Adrenal gland (tissue), 12 donors: Measurements from ENCODE around the gene LCN15. TPM values are rescaled to one million over a fixed set of nuclear protein-coding genes. Genes with fewer than 3 reads are reported as not detected.

Experiments
- DNase-seq, 7 donors: peaks; one replicate each; pipeline ENCODE4 v3.0.0-alpha.2; 2019 to 2020
- H3K27ac ChIP-seq, 5 donors: fragments of 200-600 bp; sonication (generic) in 4 of 5; 1 replicate in 3 of 5; 2 replicates in 2 of 5; pipeline versions ENCODE4 v1.5.1 to v1.8.0; 2016 to 2020; ENCODE audit warnings: mild to moderate bottlenecking in 1 of 5
- H3K27me3 ChIP-seq: fragments of 200-600 bp; 2 replicates; pipeline ENCODE4 v1.8.0; 2021
- H3K36me3 ChIP-seq, 2 donors: fragments of 200-600 bp; replicated peaks in 1 of 2; 1 replicate in 1 of 2; 2 replicates in 1 of 2; pipeline versions ENCODE4 v1.5.1 to v1.8.0; 2018 to 2022
- H3K4me1 ChIP-seq, 2 donors: fragments of 200-600 bp; replicated peaks in 1 of 2; 1 replicate in 1 of 2; 2 replicates in 1 of 2; pipeline versions ENCODE4 v1.5.1 to v1.8.0; 2018 to 2021
- H3K4me3 ChIP-seq, 4 donors: fragments of 200-600 bp; sonication (generic) in 3 of 4; one replicate each; pipeline ENCODE4 v1.5.1; 2016 to 2018
- H3K9me3 ChIP-seq, 3 donors: fragments of 200-600 bp; sonication (generic) in 1 of 3; replicated peaks in 1 of 3; 1 replicate in 2 of 3; 2 replicates in 1 of 3; pipeline versions ENCODE4 v1.5.1 to v1.8.0; 2016 to 2021
- POLR2A ChIP-seq, 2 donors: fragments of 450-650 bp; IDR thresholded peaks; one replicate each; pipeline ENCODE4 v1.6.1; 2017; ENCODE audit warnings: antibody characterized with exemption in 2 of 2, mild to moderate bottlenecking in 2 of 2, moderate library complexity in 1 of 2
- WGBS, 4 donors: extraction: QIAGEN DNeasy Blood & Tissue Kit in 2 of 4; methylation state at CpG; one replicate each; pipeline versions ENCODE4 v1.1.5 to v1.1.7; 2013 to 2017; 5-methylcytosine and 5-hydroxymethylcytosine counted together
- intact Hi-C, 2 donors: fragments of 100-400 bp; cut with DNase I; formaldehyde crosslinking; loops; one replicate each; pipeline versions ENCODE4 v1.14.1 to v1.15.0; 2022 to 2023
- polyA plus RNA-seq, 3 donors: library from polyadenylated mRNA; stranded (reverse); fragments of 200-250 nt in 2 of 3; fragments of 350-450 nt in 1 of 3; fragmentation: Illumina TruSeq in 1 of 3; extraction: RNeasy Lipid Tissue Mini Kit (QIAGEN cat#74804) in 1 of 3; gene quantifications; one replicate each; pipeline ENCODE4 v1.2.3, GENCODE V29; 2013 to 2014
- total RNA-seq, 9 donors: library from RNA; depleted of rRNA in 4 of 9; stranded (reverse); fragments of >200 nt in 4 of 9; fragments of 120-200 nt in 1 of 9; fragmentation: NEBNext Ultra II Directional in 1 of 9; extraction: Animal tissue kit (Norgen Biotek cat#: 25700) in 1 of 9; gene quantifications; one replicate each; pipeline versions ENCODE4 v1.1.0 to v1.2.4, GENCODE V29; 2013 to 2023
- TF ChIP-seq, protein P1 (sequence below), 6 experiments: fragments of 450-650 bp in 4 of 6; fragments of 200-600 bp in 2 of 6; sonication (generic) in 1 of 6; IDR thresholded peaks; 1 replicate in 5 of 6; 2 replicates in 1 of 6; pipeline versions ENCODE4 v1.5.1 to v1.8.0; 2016 to 2021; ENCODE audit warnings: antibody characterized with exemption in 6 of 6, mild to moderate bottlenecking in 2 of 6, moderate library complexity in 1 of 6
- donor health status: healthy with polysubstance abuse.
- donor health status: Bipolar disorder and iron deficiency.
- donor health status: DM: yes; HTN: yes; CAD: no.
- donor health status: DM: no; HTN: no; CAD: no.
- donor health status: DM: no; HTN: no; CAD: no.
- donor health status: DM: yes; HTN: yes; CAD: no.

Gene LCN15
- total and polyA plus RNA-seq, 12 donors: not detected

DNA sequence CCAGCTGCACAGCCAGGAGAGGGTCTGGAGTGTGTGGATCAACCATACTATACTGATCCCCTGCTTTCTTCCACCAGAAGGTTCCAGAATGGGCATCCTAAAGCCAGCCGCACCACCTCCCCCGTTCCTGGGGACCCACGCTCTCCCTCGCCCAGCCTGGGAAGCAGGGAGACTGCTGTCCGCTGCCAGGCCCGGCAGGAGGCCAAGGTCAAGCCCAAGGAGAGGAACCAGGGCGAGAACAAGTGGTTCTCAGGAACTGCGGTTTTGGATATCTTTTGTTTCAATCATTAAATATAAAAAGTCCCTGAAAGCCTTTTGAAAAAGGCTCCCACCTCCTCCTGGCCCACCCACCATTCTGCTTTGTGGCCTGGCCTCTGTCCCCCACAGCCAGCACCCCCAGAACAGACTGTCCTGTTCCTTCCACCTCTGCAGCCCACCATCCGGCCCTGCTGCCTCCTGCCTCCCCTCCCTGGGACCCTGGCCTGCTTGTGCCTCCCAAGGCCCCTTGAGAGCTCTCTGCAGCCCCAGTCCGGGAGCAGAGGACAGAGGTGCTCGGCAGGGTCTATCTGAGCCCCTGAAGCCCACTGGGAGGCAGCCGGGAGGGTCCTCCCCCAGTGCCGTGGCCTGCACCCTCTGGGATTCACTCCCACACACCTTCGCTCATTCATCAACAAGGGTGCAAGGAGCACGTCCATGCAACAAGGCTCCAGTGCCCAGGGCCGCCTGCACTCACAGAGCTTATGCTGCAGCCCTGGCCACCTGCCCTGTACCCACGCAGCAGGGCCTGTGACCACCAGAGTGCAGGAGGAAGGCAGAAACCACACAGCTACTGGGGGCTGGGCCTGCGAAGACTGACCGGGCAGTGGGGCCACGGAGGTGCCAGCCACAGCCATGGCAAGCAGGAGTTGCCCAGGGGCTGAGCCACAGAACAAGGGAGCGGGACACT lies 15.4 kb downstream of the LCN15 start:
- no peaks in the 10 kb centered on the region for H3K9me3 ChIP-seq
- no peaks in the 10 kb centered on the region for H3K27me3 ChIP-seq
- peak in 5 of 7 donors; percentile 54 to 68 (median 64) for DNase-seq
- no peak for TF ChIP-seq POLR2A (IDR thresholded peaks at IDR 0.05)
- TF ChIP-seq, protein P1, sequence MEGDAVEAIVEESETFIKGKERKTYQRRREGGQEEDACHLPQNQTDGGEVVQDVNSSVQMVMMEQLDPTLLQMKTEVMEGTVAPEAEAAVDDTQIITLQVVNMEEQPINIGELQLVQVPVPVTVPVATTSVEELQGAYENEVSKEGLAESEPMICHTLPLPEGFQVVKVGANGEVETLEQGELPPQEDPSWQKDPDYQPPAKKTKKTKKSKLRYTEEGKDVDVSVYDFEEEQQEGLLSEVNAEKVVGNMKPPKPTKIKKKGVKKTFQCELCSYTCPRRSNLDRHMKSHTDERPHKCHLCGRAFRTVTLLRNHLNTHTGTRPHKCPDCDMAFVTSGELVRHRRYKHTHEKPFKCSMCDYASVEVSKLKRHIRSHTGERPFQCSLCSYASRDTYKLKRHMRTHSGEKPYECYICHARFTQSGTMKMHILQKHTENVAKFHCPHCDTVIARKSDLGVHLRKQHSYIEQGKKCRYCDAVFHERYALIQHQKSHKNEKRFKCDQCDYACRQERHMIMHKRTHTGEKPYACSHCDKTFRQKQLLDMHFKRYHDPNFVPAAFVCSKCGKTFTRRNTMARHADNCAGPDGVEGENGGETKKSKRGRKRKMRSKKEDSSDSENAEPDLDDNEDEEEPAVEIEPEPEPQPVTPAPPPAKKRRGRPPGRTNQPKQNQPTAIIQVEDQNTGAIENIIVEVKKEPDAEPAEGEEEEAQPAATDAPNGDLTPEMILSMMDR (IDR thresholded peaks at IDR 0.05): no peak
- no peak overlapping the region for H3K27ac ChIP-seq
- H3K4me1 ChIP-seq: peaks cover 5 to 9% of the 10 kb centered on the region in 2 donors
- intact Hi-C loops: no loop called here
- 42 to 61% (median 58%) methylated on average over 11 to 21 of the region's 21 CpGs for WGBS, 4 donors
- H3K36me3 ChIP-seq: no peaks in the 10 kb centered on the region
- H3K4me3 ChIP-seq: no peak overlapping the region

DNA sequence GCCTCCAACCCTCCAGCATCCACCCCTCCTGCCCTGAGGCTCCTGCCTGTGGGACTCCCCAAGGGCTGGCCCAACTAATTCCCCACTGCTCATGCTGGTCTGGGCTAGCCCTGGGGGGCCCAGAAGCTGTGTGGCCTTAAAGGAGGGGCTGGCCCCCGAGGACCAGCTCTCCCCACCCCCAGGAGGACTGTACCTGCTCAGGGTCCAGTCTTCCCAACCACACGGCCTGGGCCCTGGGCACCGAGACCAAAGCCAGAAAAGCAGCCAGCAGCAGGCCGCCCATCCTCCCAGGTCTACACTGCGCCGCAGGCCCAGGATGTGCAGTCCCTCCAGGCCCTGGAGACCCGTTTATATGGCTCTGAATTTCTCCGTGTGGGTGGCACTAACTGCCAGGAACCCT lies 16.1 kb downstream of the LCN15 start, which contains the start of gene LCN6:
Gene LCN6, minus strand, starts transcription at position 325 of the 400 bp plus-strand sequence. Its CDS starts 42 bp downstream, at position 283.
- TF ChIP-seq POLR2A (IDR thresholded peaks at IDR 0.05): no peak
- TF ChIP-seq, protein P1 (IDR thresholded peaks at IDR 0.05): no peak
- no peak within 1 kb of the TSS for H3K27ac ChIP-seq
- intact Hi-C loops: no loop called here

DNA sequence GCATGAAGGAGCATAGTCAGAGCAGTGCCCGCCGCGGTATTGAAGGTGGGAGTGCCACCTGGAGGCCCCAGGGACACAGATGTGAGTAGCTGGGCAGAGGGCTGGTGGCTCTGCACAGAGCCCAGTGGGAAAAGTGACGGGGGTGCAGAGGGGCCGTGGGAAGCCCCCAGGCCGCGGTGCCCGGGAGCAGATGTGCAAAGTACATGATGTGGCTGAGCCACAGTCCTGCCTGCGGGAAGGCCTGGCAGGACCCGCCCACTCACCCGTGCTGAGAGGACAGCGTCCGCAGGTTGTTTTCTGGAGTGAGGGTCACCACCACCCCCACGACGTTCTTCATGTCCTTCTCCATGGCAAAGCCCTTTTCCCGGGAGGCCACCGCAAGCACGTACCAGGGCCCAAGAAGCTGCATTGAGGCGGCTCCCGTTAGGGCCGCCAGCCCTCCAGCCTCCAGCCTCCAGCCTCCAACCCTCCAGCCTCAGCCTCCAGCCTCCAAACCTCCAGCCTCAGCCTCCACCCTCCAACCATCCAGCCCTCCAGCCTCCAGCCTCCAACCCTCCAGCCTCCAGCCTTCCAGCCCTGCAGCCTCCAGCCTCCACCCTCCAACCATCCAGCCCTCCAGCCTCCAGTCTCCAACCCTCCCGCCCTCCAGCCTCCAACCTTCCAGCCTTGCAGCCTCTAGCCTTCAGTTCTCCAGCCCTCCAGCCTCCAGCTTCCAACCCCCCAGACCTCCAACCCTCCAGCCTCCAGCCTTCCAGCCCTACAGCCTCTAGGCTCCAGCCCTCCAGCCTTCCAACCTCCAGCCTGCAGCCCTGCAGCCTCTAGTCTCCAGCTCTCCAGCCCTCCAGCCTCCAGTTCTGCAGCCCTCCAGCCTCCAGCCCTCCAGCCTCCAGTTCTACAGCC lies 16.9 kb downstream of the LCN15 start:
- DNase-seq: no peak
- Histone ChIP-seq H3K4me3 (no peak overlapping the region), H3K27me3 (peaks cover 12% of the 10 kb centered on the region), H3K36me3 (no peaks in the 10 kb centered on the region), H3K4me1 (peaks cover 5 to 9% of the 10 kb centered on the region in 2 donors), H3K9me3 (no peaks in the 10 kb centered on the region), H3K27ac (no peak overlapping the region)
- intact Hi-C loops: no loop called here
- TF ChIP-seq, protein P1 (IDR thresholded peaks at IDR 0.05): no peak
- no peak for TF ChIP-seq POLR2A (IDR thresholded peaks at IDR 0.05)
- 85 to 93% (median 91%) methylated on average over 13 to 22 of the region's 22 CpGs for WGBS, 4 donors

More for the DNA sequence above, 16.1 kb downstream of the LCN15 start, which contains the start of gene LCN6:
- H3K9me3 ChIP-seq: no peaks in the 10 kb centered on the region
- no peak within 1 kb of the TSS for H3K4me3 ChIP-seq
- H3K27me3 ChIP-seq: peaks cover 4% of the 10 kb centered on the region
- no peaks in the 10 kb centered on the region for H3K36me3 ChIP-seq
- H3K4me1 ChIP-seq: peaks cover 5 to 9% of the 10 kb centered on the region in 2 donors
- DNase-seq: no peak
- WGBS, 4 donors: 70 to 76% (median 70%) methylated on average over 5 to 8 of the region's 8 CpGs

DNA sequence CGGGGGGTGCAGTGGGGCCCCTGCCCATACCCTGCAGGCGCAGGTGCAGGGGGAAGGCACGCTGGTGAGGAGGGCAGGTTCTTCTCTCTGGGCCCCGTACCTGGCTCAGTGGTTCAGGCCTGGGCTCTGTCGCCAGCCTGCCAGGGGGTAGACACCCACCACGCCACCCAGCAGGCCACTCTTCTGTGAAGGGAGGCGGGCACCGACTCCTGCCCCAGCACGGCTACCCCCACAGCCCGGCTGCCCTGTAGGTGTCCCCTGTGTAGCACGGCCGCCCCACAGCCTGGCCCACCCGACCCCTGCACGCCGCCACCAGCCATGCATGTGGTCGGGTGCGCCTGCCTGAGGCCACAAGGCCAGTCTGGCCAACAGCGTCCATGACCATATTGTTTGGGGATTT lies 17.7 kb downstream of the LCN15 start:
- no peaks in the 10 kb centered on the region for H3K36me3 ChIP-seq
- WGBS, 4 donors: 83 to 98% (median 94%) methylated on average over 3 to 18 of the region's 18 CpGs
- H3K9me3 ChIP-seq: no peaks in the 10 kb centered on the region
- peaks cover 5 to 9% of the 10 kb centered on the region in 2 donors for H3K4me1 ChIP-seq
- no peak overlapping the region for H3K27ac ChIP-seq
- intact Hi-C loops: no loop called here
- H3K27me3 ChIP-seq: peaks cover 20% of the 10 kb centered on the region
- DNase-seq: no peak
- TF ChIP-seq POLR2A (IDR thresholded peaks at IDR 0.05): no peak
- TF ChIP-seq, protein P1 (IDR thresholded peaks at IDR 0.05): no peak
- no peak overlapping the region for H3K4me3 ChIP-seq
